H1 (cell line): ENCODE results near the gene PDE9A. TPM values are rescaled to one million over a fixed set of nuclear protein-coding genes. Genes with fewer than 3 reads are reported as not detected.

Experiments
- CTCF ChIA-PET: fragments of 300-600 bp; sonication (Branson Sonifier 250); formaldehyde crosslinking; loops from one replicate; lab custom pipeline; 2021; ENCODE audit not compliant: partially characterized antibody; lab: Charles Lee
- POLR2A ChIA-PET: fragments of 300-600 bp; sonication (Branson Sonifier 250); formaldehyde crosslinking; loops from one replicate; lab custom pipeline; 2021; ENCODE audit warnings: inconsistent platforms; ENCODE audit not compliant: partially characterized antibody; lab: Charles Lee
- DNase-seq, 2 experiments: peaks; one replicate each; pipeline versions ENCODE4 v3.0.0 to v3.0.0-alpha.2; 2010 to 2022; ENCODE audit warnings: low spot score in 2 of 2, low read depth in 1 of 2, mixed read lengths in 1 of 2
- FAIRE-seq: peaks from 2 replicates; lab custom pipeline; 2011; peaks lifted over from hg19 to GRCh38; lab: Jason Lieb, UNC
- H2AFZ ChIP-seq: 2 replicates; pipeline ENCODE4 v1.8.1; 2012; ENCODE audit warnings: low read length, inconsistent platforms
- H2AK5ac ChIP-seq: 2 replicates; pipeline ENCODE4 v1.6.1; 2013; ENCODE audit warnings: low read depth, low read length
- H2BK120ac ChIP-seq: replicated peaks from 2 replicates; pipeline ENCODE3; 2013; ENCODE audit warnings: low read depth, low read length, inconsistent platforms
- H2BK12ac ChIP-seq: 2 replicates; pipeline ENCODE4 v1.6.1; 2013; ENCODE audit warnings: low read depth, low read length
- H2BK15ac ChIP-seq: 2 replicates; pipeline ENCODE4 v1.6.1; 2013; ENCODE audit warnings: low read length
- H2BK20ac ChIP-seq: 2 replicates; pipeline ENCODE4 v1.6.1; 2013; ENCODE audit warnings: low read length
- H2BK5ac ChIP-seq: 2 replicates; pipeline ENCODE4 v1.6.1; 2013; ENCODE audit warnings: low read depth, low read length
- H3K14ac ChIP-seq: 2 replicates; pipeline ENCODE4 v1.6.1; 2013; ENCODE audit warnings: inconsistent platforms; ENCODE audit not compliant: insufficient read length
- H3K18ac ChIP-seq: 2 replicates; pipeline ENCODE4 v1.6.1; 2013; ENCODE audit warnings: low read length; ENCODE audit errors: extremely low read depth
- H3K23ac ChIP-seq: 2 replicates; pipeline ENCODE4 v1.6.1; 2013; ENCODE audit warnings: inconsistent platforms; ENCODE audit not compliant: insufficient read length
- H3K23me2 ChIP-seq: 2 replicates; pipeline ENCODE4 v1.6.1; 2013; ENCODE audit warnings: low read depth, low read length
- H3K27ac ChIP-seq: 2 replicates; pipeline ENCODE4 v1.6.1; 2011; ENCODE audit warnings: low read depth, low read length, inconsistent platforms
- H3K27me3 ChIP-seq, 4 experiments: replicated peaks in 1 of 4; 1 replicate in 1 of 4; 2 replicates in 3 of 4; pipeline versions ENCODE4 v1.6.1 to v1.8.1; 2011 to 2013; ENCODE audit warnings: low read length in 3 of 4, mild to moderate bottlenecking in 3 of 4, inconsistent platforms in 2 of 4, mixed read lengths in 2 of 4, moderate library complexity in 1 of 4; ENCODE audit not compliant: control insufficient read depth in 3 of 4, insufficient read depth in 3 of 4; ENCODE audit errors: extremely low read depth in 1 of 4
- H3K36me3 ChIP-seq, 4 experiments: 2 replicates each; pipeline versions ENCODE4 v1.6.1 to v1.8.1; 2011 to 2013; ENCODE audit warnings: mild to moderate bottlenecking in 4 of 4, low read length in 3 of 4, moderate library complexity in 2 of 4, control low read depth in 1 of 4, inconsistent platforms in 1 of 4; ENCODE audit not compliant: insufficient read depth in 4 of 4, control insufficient read depth in 2 of 4
- H3K4ac ChIP-seq: replicated peaks from 2 replicates; pipeline ENCODE3; 2013; ENCODE audit warnings: low read length, low read depth, mixed read lengths, inconsistent platforms; ENCODE audit not compliant: insufficient read length
- H3K4me1 ChIP-seq, 4 experiments: replicated peaks in 1 of 4; 1 replicate in 1 of 4; 2 replicates in 3 of 4; pipeline versions ENCODE4 v1.6.1 to v1.8.1; 2011 to 2013; ENCODE audit warnings: low read length in 3 of 4, inconsistent platforms in 2 of 4, mixed read lengths in 1 of 4; ENCODE audit not compliant: insufficient read depth in 4 of 4, control insufficient read depth in 3 of 4
- H3K4me2 ChIP-seq, 2 experiments: 2 replicates each; pipeline versions ENCODE4 v1.6.1 to v1.8.1; 2011 to 2013; ENCODE audit warnings: low read depth in 2 of 2, low read length in 2 of 2, control low read depth in 1 of 2, inconsistent platforms in 1 of 2, mild to moderate bottlenecking in 1 of 2; ENCODE audit not compliant: insufficient read depth in 1 of 2
- H3K4me3 ChIP-seq, 4 experiments: fragments of 200-600, 300-600 bp in 1 of 4; sonication (generic), shearing (Covaris generic), sonication (Bioruptor Twin) in 1 of 4; 2 replicates each; pipeline versions ENCODE4 v1.5.1 to v1.8.1; 2011 to 2016; ENCODE audit warnings: low read length in 4 of 4, low read depth in 3 of 4, control low read depth in 2 of 4, inconsistent platforms in 2 of 4, mild to moderate bottlenecking in 2 of 4, mixed read lengths in 1 of 4, moderate library complexity in 1 of 4; ENCODE audit not compliant: insufficient read depth in 2 of 4; ENCODE audit errors: extremely low read depth in 1 of 4
- H3K56ac ChIP-seq: replicated peaks from 2 replicates; pipeline ENCODE3; 2013; ENCODE audit warnings: low read depth, mild to moderate bottlenecking, mixed read lengths, low read length, inconsistent platforms; ENCODE audit not compliant: insufficient read length
- H3K79me1 ChIP-seq: 2 replicates; pipeline ENCODE4 v1.6.1; 2013; ENCODE audit warnings: low read depth, low read length, control low read depth
- H3K79me2 ChIP-seq, 2 experiments: 2 replicates each; pipeline versions ENCODE4 v1.6.1 to v1.8.1; 2012 to 2013; ENCODE audit warnings: low read length in 2 of 2, mild to moderate bottlenecking in 2 of 2, inconsistent platforms in 1 of 2; ENCODE audit not compliant: insufficient read depth in 2 of 2, control insufficient read depth in 1 of 2
- H3K9ac ChIP-seq, 4 experiments: replicated peaks in 1 of 4; 1 replicate in 1 of 4; 2 replicates in 3 of 4; pipeline versions ENCODE4 v1.6.1 to v1.8.1; 2011 to 2013; ENCODE audit warnings: low read depth in 3 of 4, low read length in 3 of 4, control low read depth in 2 of 4, mild to moderate bottlenecking in 2 of 4, moderate library complexity in 2 of 4, inconsistent platforms in 1 of 4; ENCODE audit errors: extremely low read depth in 1 of 4
- H3K9me3 ChIP-seq, 2 experiments: 2 replicates each; pipeline versions ENCODE4 v1.6.1 to v1.8.1; 2012 to 2013; ENCODE audit warnings: mild to moderate bottlenecking in 2 of 2, moderate library complexity in 2 of 2, control low read depth in 1 of 2, inconsistent platforms in 1 of 2, low read depth in 1 of 2, low read length in 1 of 2, mixed read lengths in 1 of 2; ENCODE audit not compliant: insufficient read depth in 2 of 2
- H4K20me1 ChIP-seq, 2 experiments: replicated peaks in 1 of 2; 2 replicates each; pipeline versions ENCODE3 to v1.8.1; 2011 to 2013; ENCODE audit warnings: inconsistent platforms in 2 of 2, low read length in 2 of 2, mild to moderate bottlenecking in 1 of 2; ENCODE audit not compliant: insufficient read depth in 2 of 2, control insufficient read depth in 1 of 2
- H4K5ac ChIP-seq: 2 replicates; pipeline ENCODE4 v1.6.1; 2013; ENCODE audit warnings: low read length, low read depth, mixed read lengths, inconsistent platforms; ENCODE audit not compliant: insufficient read length
- H4K8ac ChIP-seq: 2 replicates; pipeline ENCODE4 v1.8.0; 2013; ENCODE audit warnings: mild to moderate bottlenecking, moderate library complexity, low read length, inconsistent platforms; ENCODE audit not compliant: insufficient read depth; ENCODE audit errors: extremely low read depth
- H4K91ac ChIP-seq: replicated peaks from 2 replicates; pipeline ENCODE3; 2013; ENCODE audit warnings: low read length, mixed read lengths, inconsistent platforms; ENCODE audit not compliant: insufficient read length
- SIX5 ChIP-seq: IDR thresholded peaks from 2 replicates; pipeline ENCODE4 v1.6.1; 2011; ENCODE audit warnings: mild to moderate bottlenecking, low read depth, low read length
- WGBS, 2 experiments: shearing (Covaris generic) in 1 of 2; methylation state at CpG; one replicate each; pipeline versions ENCODE4 v1.1.6 to v1.1.7; 2013 to 2015; ENCODE audit warnings: low lambda C conversion rate in 2 of 2, mixed read lengths in 2 of 2, inconsistent platforms in 1 of 2, low coverage in 1 of 2, missing lambda C conversion rate in 1 of 2; ENCODE audit not compliant: insufficient replicate concordance in 2 of 2, insufficient coverage in 1 of 2, insufficient read length in 1 of 2; ENCODE audit errors: extremely low coverage in 1 of 2, missing lambda C conversion rate in 1 of 2; 5-methylcytosine and 5-hydroxymethylcytosine counted together
- polyA plus RNA-seq, 7 experiments: library from polyadenylated mRNA; depleted of rRNA in 3 of 7; stranded (reverse) in 5 of 7; unstranded in 2 of 7; fragments of >200 nt in 5 of 7; fragments of 200-250 nt in 2 of 7; gene quantifications; 1 replicate in 5 of 7; 2 replicates in 1 of 7; 4 replicates in 1 of 7; pipeline versions ENCODE4 v1.2.1 to v1.2.3, GENCODE V29; 2011 to 2013; ENCODE audit warnings: missing spikeins in 2 of 7, mixed read lengths in 2 of 7
- total RNA-seq: library from RNA; stranded (reverse); fragmentation: NEBNext Ultra II Directional; extraction: Animal tissue kit (Norgen Biotek cat#: 25700); gene quantifications from 2 replicates; pipeline ENCODE4 v1.2.1, GENCODE V29; 2021

The PDE9A gene
- total and polyA plus RNA-seq, 2 of the 8 experiments (the other 6 are each of a cell fraction or from before 2014, with no cell fraction given) = 39.2 to 45.9 TPM

DNA sequence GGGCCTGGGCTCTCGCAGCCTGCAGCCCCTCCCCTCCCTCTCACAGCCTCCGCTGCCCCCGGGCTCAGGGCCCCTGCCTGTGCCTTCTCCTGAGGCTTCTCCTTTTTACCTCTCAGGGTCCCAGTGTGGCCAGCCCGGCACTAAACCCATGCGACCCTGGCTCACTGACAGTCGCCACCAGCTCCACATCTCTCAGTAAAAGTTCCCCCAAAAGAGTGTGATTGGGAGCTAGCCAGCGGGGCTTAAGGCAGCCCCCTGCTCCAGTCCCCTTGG, 26.6 kb downstream of the PDE9A start:
- Histone ChIP-seq H2AFZ (no peak overlapping the region), H3K9ac (no peak overlapping the region), H2BK15ac (no peak overlapping the region), H3K36me3 (no peaks in the 10 kb centered on the region; a peak in 2 of 8 replicates), H3K9me3 (no peaks in the 10 kb centered on the region), H4K20me1 (peaks cover 9 to 26% of the 10 kb centered on the region in 2 experiments), H2BK120ac (no peak overlapping the region), H3K4me3 (no peak overlapping the region), H2BK12ac (no peak overlapping the region), H3K4me2 (no peak overlapping the region), H3K23ac (no peak overlapping the region), H4K91ac (no peak overlapping the region), H3K4me1 (peaks cover 0 to 8% (median 2%) of the 10 kb centered on the region in 4 experiments; a peak in 4 of 7 replicates), H4K5ac (no peak overlapping the region), H2BK20ac (no peak overlapping the region), H4K8ac (no peak overlapping the region; the same call in 1 of the 2 replicates), H3K79me1 (peaks cover 2% of the 10 kb centered on the region; the same call in 1 of the 2 replicates), H2AK5ac (no peak overlapping the region), H2BK5ac (no peak overlapping the region), H3K18ac (no peak overlapping the region), H3K56ac (no peak overlapping the region), H3K27me3 (no peaks in the 10 kb centered on the region), H3K14ac (no peak overlapping the region), H3K79me2 (peaks cover 0 to 16% of the 10 kb centered on the region in 2 experiments; a peak in 2 of 4 replicates), H3K4ac (no peak overlapping the region), H3K27ac (no peak overlapping the region), H3K23me2 (no peaks in the 10 kb centered on the region; the same call in 1 of the 2 replicates)
- TF ChIP-seq SIX5 = no peak
- FAIRE-seq (no peak), DNase-seq (no peak)
- WGBS, 2 experiments = 95% methylated on average over 7 of the region's 7 CpGs; no CpG with 5 or more reads in 1 of the 2 experiments
- POLR2A ChIA-PET = no interaction called here
- CTCF ChIA-PET = interaction anchor here (0.7 to 3.4 kb wide), 10 partner anchors 20 to 142 kb away, joined by 3 to 19 read pairs (median 3); partner anchors contain the start of gene PDE9A
